Smooth muscle cell of the brain vasculature (primary cell): Measurements from ENCODE around the gene TMEM54.

Experiments
- DNase-seq: peaks from one replicate; pipeline ENCODE4 v3.0.0-alpha.2; 2012; ENCODE audit warnings: low read depth, low spot score

The TMEM54 gene

GRCh38 chr1:32900956-32901822 lies at the start of gene TMEM54:
TMEM54 (minus strand) TSS chr1:32901389; CDS start chr1:32901238, 151 bp downstream.
- no peak for DNase-seq

- no peak for DNase-seq
Observed at GRCh38 chr1:32949519-32949918, 48.3 kb upstream of the TMEM54 start.

GRCh38 chr1:32948905-32949304 lies 47.7 kb upstream of the TMEM54 start:
- DNase-seq = no peak

GRCh38 chr1:32948390-32948722 lies 47.2 kb upstream of the TMEM54 start:
- no peak for DNase-seq

- no peak for DNase-seq
Observed at GRCh38 chr1:32947669-32948389, 46.6 kb upstream of the TMEM54 start.

- DNase-seq = no peak
Observed at GRCh38 chr1:32946413-32946812, 45.2 kb upstream of the TMEM54 start.

- DNase-seq = no peak
Observed at GRCh38 chr1:32944180-32944579, 43.0 kb upstream of the TMEM54 start.

GRCh38 chr1:32939655-32940371 lies 38.6 kb upstream of the TMEM54 start:
- DNase-seq = no peak

- DNase-seq = no peak
Observed at GRCh38 chr1:32937061-32937460, 35.9 kb upstream of the TMEM54 start.

- DNase-seq = no peak
Observed at GRCh38 chr1:32934535-32934934, 33.3 kb upstream of the TMEM54 start.

GRCh38 chr1:32933742-32934322 lies 32.6 kb upstream of the TMEM54 start:
- no peak for DNase-seq

- DNase-seq = no peak
Observed at GRCh38 chr1:32931760-32932159, 30.6 kb upstream of the TMEM54 start.

- no peak for DNase-seq
Observed at GRCh38 chr1:32929366-32929765, 28.2 kb upstream of the TMEM54 start.

- DNase-seq = no peak
Observed at GRCh38 chr1:32928715-32929114, 27.5 kb upstream of the TMEM54 start.

- no peak for DNase-seq
Observed at GRCh38 chr1:32928285-32928684, 27.1 kb upstream of the TMEM54 start.

- DNase-seq = no peak
Observed at GRCh38 chr1:32927441-32927840, 26.3 kb upstream of the TMEM54 start.

GRCh38 chr1:32926562-32926961 lies 25.4 kb upstream of the TMEM54 start:
- DNase-seq = no peak

GRCh38 chr1:32925403-32926162 lies 24.4 kb upstream of the TMEM54 start:
- no peak for DNase-seq

- DNase-seq = no peak
Observed at GRCh38 chr1:32924881-32925344, 23.7 kb upstream of the TMEM54 start.

GRCh38 chr1:32920833-32921232 lies 19.6 kb upstream of the TMEM54 start:
- no peak for DNase-seq
